PC-3 (cell line): Measurements from ENCODE around the gene RALGAPA1. TPM values are rescaled to one million over a fixed set of nuclear protein-coding genes. Genes with fewer than 3 reads are reported as not detected.

ENCODE experiments used
- ATAC-seq: fragments of 200-7000 bp; cut with Tn5 transposase; 2 replicates; pipeline ENCODE4 v1.9.1; 2020; ENCODE audit warnings: mild to moderate bottlenecking, moderate library complexity
- BruUV-seq: library from RNA; stranded (reverse); fragments of 400-500 nt; replicated peaks from 2 replicates; lab custom pipeline; 2021; lab: Mats Ljungman, UMichigan
- CTCF ChIA-PET: fragments of 300-600 bp; sonication (Branson Sonifier 250); formaldehyde crosslinking; loops from one replicate; lab custom pipeline; 2022; ENCODE audit warnings: antibody characterized with exemption; lab: Charles Lee
- POLR2A ChIA-PET: fragments of 300-600 bp; sonication (Branson Sonifier 250); formaldehyde crosslinking; loops from one replicate; lab custom pipeline; 2022; ENCODE audit warnings: antibody characterized with exemption; ENCODE audit not compliant: unreplicated experiment; lab: Charles Lee
- DNase-seq: peaks from one replicate; pipeline ENCODE4 v3.0.0-alpha.2; 2015
- H2AFZ ChIP-seq: fragments of 300-600 bp; sonication (generic); 2 replicates; pipeline ENCODE4 v1.6.0; 2016; ENCODE audit warnings: antibody characterized with exemption, low read length
- H3F3A ChIP-seq: fragments of 300-600 bp; sonication (generic); one replicate; pipeline ENCODE4 v1.6.0; 2017; ENCODE audit warnings: antibody characterized with exemption, low read length, control low read depth, mild to moderate bottlenecking; ENCODE audit not compliant: unreplicated experiment
- H3K27ac ChIP-seq: fragments of 300-600 bp; sonication (generic); 2 replicates; pipeline ENCODE4 v1.5.1; 2016; ENCODE audit warnings: mild to moderate bottlenecking, low read length
- H3K27me3 ChIP-seq: fragments of 300-600 bp; sonication (generic); 2 replicates; pipeline ENCODE4 v1.6.1; 2016; ENCODE audit warnings: low read length, mixed read lengths
- H3K36me3 ChIP-seq: fragments of 300-600 bp; sonication (generic); 2 replicates; pipeline ENCODE4 v1.6.1; 2016; ENCODE audit warnings: low read depth, mixed run types, low read length, mixed read lengths
- H3K4me1 ChIP-seq: fragments of 300-600 bp; sonication (generic); 2 replicates; pipeline ENCODE4 v1.5.1; 2016; ENCODE audit warnings: low read length; ENCODE audit not compliant: insufficient read depth
- H3K4me2 ChIP-seq: fragments of 300-600 bp; sonication (generic); 2 replicates; pipeline ENCODE4 v1.6.0; 2016; ENCODE audit warnings: low read length
- H3K4me3 ChIP-seq: fragments of 300-600 bp; sonication (generic); 2 replicates; pipeline ENCODE4 v1.5.1; 2016; ENCODE audit warnings: mild to moderate bottlenecking, low read length, mixed read lengths
- H3K79me2 ChIP-seq: fragments of 300-600 bp; sonication (generic); 2 replicates; pipeline ENCODE4 v1.6.1; 2017; ENCODE audit warnings: low read length, mixed read lengths
- H3K9ac ChIP-seq: fragments of 300-600 bp; sonication (generic); 2 replicates; pipeline ENCODE4 v1.6.0; 2016; ENCODE audit warnings: mild to moderate bottlenecking, low read length
- H3K9me2 ChIP-seq: fragments of 300-600 bp; sonication (generic); replicated peaks from 2 replicates; pipeline ENCODE4 v1.6.1; 2016; ENCODE audit warnings: mixed run types, low read length, mixed read lengths
- H3K9me3 ChIP-seq: fragments of 300-600 bp; sonication (generic); 2 replicates; pipeline ENCODE4 v1.6.1; 2016; ENCODE audit warnings: low read length, mixed read lengths
- H4K20me1 ChIP-seq: fragments of 300-600 bp; sonication (generic); 2 replicates; pipeline ENCODE4 v1.6.1; 2016; ENCODE audit warnings: low read length, mixed read lengths
- EZH2 ChIP-seq: fragments of 300-600 bp; sonication (generic); IDR thresholded peaks from one replicate; pipeline ENCODE4 v1.6.1; 2017; ENCODE audit warnings: antibody characterized with exemption, mild to moderate bottlenecking, low read length; ENCODE audit not compliant: unreplicated experiment
- EZH2phosphoT487 ChIP-seq: fragments of 300-600 bp; sonication (generic); IDR thresholded peaks from 2 replicates; pipeline ENCODE4 v1.6.1; 2018; ENCODE audit warnings: mild to moderate bottlenecking, antibody characterized with exemption, low read length, borderline replicate concordance
- intact Hi-C: fragments of 100-400 bp; cut with micrococcal nuclease; formaldehyde crosslinking; loops from 2 replicates; pipeline ENCODE4 v1.9.0; 2023
- total RNA-seq: library from RNA; depleted of rRNA; stranded (reverse); fragments of >200 nt; gene quantifications from 2 replicates; pipeline ENCODE4 v1.2.3, GENCODE V29; 2014
- TF ChIP-seq, protein P1 (sequence below): fragments of 300-600 bp; sonication (generic); conservative IDR thresholded peaks from 2 replicates; pipeline ENCODE4 v1.5.1; 2017; ENCODE audit warnings: antibody characterized with exemption, low read depth, mild to moderate bottlenecking, low read length

The RALGAPA1 gene
- total RNA-seq, 1 experiment from 2014 or later: 20.3 TPM

DNA sequence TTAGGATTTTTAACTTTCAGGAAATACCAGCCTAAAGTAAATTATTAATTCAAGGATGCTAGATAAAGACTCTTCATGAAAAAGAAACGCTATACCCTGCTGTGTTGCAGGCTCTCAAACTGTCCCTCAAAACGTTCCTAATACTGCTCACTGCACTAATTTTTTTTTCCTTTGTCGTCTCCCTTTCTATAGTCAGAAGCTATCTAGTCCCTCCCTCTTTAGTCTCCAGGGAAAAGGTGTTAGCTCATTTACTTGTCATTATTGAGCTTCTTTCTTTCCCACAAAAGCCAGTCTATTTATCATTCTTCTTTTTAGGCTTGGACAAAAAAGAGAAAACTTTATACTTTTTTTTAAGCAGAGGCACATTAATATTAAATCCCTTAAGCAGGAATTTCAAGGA is 305.4 kb downstream of the RALGAPA1 start:
- H3K4me3 ChIP-seq: no peak overlapping the region
- CTCF ChIA-PET: no interaction called here
- intact Hi-C loops: no loop called here
- BruUV-seq: no TSS peak
- TF ChIP-seq EZH2: no peak
- TF ChIP-seq, protein P1, sequence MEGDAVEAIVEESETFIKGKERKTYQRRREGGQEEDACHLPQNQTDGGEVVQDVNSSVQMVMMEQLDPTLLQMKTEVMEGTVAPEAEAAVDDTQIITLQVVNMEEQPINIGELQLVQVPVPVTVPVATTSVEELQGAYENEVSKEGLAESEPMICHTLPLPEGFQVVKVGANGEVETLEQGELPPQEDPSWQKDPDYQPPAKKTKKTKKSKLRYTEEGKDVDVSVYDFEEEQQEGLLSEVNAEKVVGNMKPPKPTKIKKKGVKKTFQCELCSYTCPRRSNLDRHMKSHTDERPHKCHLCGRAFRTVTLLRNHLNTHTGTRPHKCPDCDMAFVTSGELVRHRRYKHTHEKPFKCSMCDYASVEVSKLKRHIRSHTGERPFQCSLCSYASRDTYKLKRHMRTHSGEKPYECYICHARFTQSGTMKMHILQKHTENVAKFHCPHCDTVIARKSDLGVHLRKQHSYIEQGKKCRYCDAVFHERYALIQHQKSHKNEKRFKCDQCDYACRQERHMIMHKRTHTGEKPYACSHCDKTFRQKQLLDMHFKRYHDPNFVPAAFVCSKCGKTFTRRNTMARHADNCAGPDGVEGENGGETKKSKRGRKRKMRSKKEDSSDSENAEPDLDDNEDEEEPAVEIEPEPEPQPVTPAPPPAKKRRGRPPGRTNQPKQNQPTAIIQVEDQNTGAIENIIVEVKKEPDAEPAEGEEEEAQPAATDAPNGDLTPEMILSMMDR: no peak
- no peaks in the 10 kb centered on the region for H3K79me2 ChIP-seq
- no peak overlapping the region for H2AFZ ChIP-seq
- H3K36me3 ChIP-seq: no peaks in the 10 kb centered on the region
- no peaks in the 10 kb centered on the region for H3F3A ChIP-seq
- H3K4me1 ChIP-seq: no peaks in the 10 kb centered on the region
- no peak overlapping the region for H3K4me2 ChIP-seq
- no peaks in the 10 kb centered on the region for H3K9me3 ChIP-seq
- peaks cover 49% of the 10 kb centered on the region for H3K27me3 ChIP-seq
- ATAC-seq (no peak), DNase-seq (no peak)
- H3K27ac ChIP-seq: no peak overlapping the region
- POLR2A ChIA-PET: interaction anchor here (0.6 kb wide), 1 partner anchor 1661 kb away, joined by 4 read pairs; no protein-coding TSS in a partner anchor
- H3K9me2 ChIP-seq: no peaks in the 10 kb centered on the region
- H4K20me1 ChIP-seq: no peaks in the 10 kb centered on the region
- H3K9ac ChIP-seq: no peak overlapping the region

DNA sequence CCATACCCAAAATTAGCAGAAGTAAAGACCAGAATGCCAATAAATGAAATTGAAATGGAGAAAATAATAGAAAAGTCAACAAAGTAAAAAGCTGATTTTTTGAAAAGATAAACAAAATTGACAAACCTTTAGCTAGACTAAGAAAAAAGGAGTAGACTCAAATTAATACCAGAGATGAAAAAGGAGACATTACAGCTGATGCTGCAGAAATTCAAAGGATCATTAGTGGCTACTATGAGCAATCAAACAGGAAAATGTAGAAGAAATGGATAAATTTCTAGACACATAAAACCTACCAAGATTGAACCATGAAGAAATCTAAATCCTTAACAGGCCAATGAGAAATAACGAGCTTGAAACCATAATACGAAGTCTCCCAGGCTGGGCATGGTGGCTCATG is 309.9 kb downstream of the RALGAPA1 start:
- H3K4me1 ChIP-seq: no peaks in the 10 kb centered on the region
- no peaks in the 10 kb centered on the region for H4K20me1 ChIP-seq
- TF ChIP-seq EZH2phosphoT487 (no peak), EZH2 (no peak)
- TF ChIP-seq, protein P1: no peak
- H2AFZ ChIP-seq: no peak overlapping the region
- no peaks in the 10 kb centered on the region for H3F3A ChIP-seq
- H3K9ac ChIP-seq: no peak overlapping the region
- peaks cover 18% of the 10 kb centered on the region for H3K27me3 ChIP-seq
- ChIA-PET POLR2A (no interaction called here), CTCF (no interaction called here)
- ATAC-seq: no peak
- no peaks in the 10 kb centered on the region for H3K79me2 ChIP-seq
- no peaks in the 10 kb centered on the region for H3K9me3 ChIP-seq
- H3K4me2 ChIP-seq: no peak overlapping the region
- BruUV-seq: no TSS peak
- no peak for DNase-seq
- no peak overlapping the region for H3K4me3 ChIP-seq
- no peaks in the 10 kb centered on the region for H3K9me2 ChIP-seq
- no peak overlapping the region for H3K27ac ChIP-seq
- intact Hi-C loops: no loop called here
- no peaks in the 10 kb centered on the region for H3K36me3 ChIP-seq

DNA sequence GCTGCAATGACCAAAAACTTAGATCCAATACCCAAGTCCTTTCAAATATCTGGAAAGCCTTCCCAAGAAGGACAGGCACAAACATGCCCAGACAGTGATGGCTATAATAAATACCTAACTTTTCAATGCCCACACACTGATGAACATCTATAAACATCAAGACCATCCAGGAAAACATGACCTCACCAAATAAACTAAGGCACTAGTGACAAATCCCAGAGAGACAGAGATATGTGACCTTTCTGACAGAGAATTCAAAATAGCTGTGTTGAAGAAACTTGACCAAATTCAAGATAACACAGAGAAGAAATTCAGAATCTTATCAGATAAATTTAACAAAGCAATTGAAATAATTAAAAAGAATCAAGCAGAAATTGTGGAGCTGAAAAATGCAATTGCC is 313.8 kb downstream of the RALGAPA1 start:
- H4K20me1 ChIP-seq: no peaks in the 10 kb centered on the region
- ChIA-PET POLR2A (no interaction called here), CTCF (no interaction called here)
- H3F3A ChIP-seq: no peaks in the 10 kb centered on the region
- H3K27me3 ChIP-seq: no peaks in the 10 kb centered on the region
- H3K9me2 ChIP-seq: no peaks in the 10 kb centered on the region
- H3K27ac ChIP-seq: no peak overlapping the region
- BruUV-seq: no TSS peak
- no peaks in the 10 kb centered on the region for H3K79me2 ChIP-seq
- intact Hi-C loops: no loop called here
- H3K4me3 ChIP-seq: no peak overlapping the region
- H2AFZ ChIP-seq: no peak overlapping the region
- no peaks in the 10 kb centered on the region for H3K36me3 ChIP-seq
- H3K9ac ChIP-seq: no peak overlapping the region
- H3K4me2 ChIP-seq: no peak overlapping the region
- no peaks in the 10 kb centered on the region for H3K4me1 ChIP-seq
- DNase-seq (no peak), ATAC-seq (no peak)
- peaks cover 7% of the 10 kb centered on the region; the same call in 1 of the 2 replicates for H3K9me3 ChIP-seq
- TF ChIP-seq EZH2: no peak
- no peak for TF ChIP-seq EZH2phosphoT487
- TF ChIP-seq, protein P1: no peak
